ENCODE measurements around the gene FOXP4.

The FOXP4 gene

DNA sequence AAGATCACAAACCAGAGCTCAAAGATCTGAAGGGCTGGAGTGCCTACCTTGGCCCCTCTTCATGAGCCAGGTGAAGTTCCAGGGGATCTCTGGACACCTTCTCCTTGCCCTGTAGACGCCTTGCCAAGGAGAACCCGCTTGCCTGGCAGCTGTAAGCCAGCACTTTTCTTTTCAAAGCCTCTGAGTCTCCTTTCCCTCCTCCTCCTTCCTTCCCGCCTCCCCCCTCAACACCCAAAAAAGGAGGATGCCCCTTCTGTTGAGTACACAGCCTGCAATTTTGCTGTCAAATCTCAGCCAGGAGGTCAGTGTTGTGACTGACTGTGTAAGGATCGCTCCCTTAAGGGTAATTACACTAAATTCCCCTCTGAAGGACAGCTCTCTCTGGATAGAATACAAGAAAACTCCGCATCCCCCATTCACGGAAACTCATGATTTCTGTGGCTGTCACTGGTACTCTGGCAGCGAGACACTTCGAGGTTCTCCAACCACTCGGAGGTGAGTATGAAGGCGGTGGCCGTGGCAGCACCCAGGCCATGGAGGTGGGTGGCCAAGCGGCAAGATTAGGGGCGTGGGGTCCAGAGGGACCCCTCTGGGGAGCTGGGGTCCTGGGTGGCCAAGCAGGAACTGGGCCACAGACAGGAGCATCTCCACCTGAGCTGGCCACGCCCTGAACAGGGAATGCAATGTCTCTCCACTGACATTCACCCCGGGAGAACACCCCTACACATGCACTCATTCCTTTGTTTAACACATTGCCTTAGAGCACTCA lies 23.2 kb upstream of the FOXP4 start:
- no peak for DNase-seq (ENCODE audit: low read depth in 2 of 2)

DNA sequence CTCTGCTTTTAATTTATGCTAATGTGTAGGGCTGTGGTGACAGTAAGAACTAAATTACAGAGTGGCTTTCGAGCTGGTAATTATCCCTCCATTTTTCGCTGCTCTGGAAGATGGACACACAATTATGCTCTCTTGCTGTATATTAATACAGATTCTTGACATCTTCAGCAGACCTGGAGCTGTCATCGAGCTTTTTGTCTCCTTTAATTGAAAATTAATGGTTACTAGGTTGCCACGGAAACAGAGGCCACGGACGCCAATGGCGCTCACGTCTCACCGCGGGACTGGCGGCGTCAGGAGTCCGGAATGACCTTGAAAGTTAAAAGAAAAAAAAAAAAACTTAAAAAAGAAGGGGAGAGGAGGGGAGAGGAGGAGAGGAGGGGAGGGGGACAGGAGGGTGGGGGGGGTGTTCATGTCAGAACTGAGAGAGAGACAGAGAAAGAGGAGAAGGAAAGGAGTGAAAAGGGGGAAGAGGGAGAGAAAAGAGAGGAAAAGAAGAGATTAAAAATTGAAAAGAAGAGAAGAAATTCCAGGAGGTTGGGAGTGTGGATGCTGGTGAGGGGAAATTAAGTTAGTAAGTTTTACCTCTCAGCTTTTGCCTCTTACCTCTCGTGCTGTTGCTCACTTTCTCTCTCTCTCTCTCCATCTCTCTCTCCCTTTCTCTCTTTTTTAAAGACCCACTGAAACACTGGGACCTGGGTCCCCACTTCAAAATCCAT lies 22.1 kb upstream of the FOXP4 start:
- DNase-seq (ENCODE audit: low read depth in 2 of 2), result no peak

DNA sequence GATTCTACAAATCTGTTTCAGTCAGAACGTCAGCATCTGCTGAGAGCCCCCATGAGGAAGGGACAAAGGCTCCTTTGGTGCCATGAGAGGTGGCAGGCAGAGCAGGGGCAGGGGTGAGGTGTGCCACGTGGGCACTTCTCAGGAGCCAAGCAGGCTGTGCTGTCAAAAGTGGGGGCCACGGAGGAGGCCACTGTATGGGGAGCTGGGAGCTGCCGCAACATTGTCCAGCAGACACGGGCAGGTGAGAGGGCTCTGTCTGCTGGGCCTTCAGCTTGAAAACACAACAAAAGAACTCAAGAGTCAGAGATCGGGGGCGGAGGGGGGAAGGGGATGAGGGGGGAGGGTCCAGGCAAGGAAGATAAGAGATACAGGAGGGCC lies 21.6 kb upstream of the FOXP4 start:
- no peak for DNase-seq (ENCODE audit: low read depth in 2 of 2)

DNA sequence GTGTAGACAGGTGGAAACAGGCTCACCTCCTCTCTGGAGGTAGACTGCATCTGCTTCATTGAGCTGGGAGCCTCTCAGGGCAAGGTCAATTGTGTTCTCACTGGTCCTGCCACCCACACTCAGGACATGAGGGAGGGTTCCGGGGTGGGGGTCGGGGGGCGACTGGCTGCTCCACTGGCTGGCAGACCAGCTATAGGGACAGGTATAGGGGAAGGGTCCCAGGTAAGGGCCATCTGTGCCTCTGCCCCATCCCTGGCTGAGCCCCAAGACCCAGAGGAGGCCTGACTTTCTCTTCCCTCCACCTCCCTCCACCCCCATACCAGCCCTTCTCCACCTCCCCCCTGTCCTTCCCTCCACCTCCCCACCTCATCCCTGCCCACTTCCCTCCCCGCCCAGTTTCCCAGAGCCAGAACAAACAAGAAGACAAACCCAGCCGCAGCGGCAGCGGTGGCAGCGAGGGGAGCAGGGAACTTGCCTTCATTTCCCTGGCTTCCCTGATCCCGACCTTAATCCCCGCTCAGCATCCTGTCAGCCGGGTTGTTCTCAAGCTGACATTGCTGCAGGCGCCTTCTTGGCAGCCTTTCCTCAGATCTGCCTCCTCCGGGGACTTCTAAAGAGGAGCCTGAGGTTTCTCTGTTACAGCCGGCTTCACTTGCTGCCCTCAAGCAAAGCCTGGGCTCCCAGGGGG lies 18.3 kb upstream of the FOXP4 start:
- no peak for DNase-seq (ENCODE audit: low read depth in 2 of 2)

GRCh38 chr6:41528409-41528963 lies 17.7 kb upstream of the FOXP4 start:
- DNase-seq (ENCODE audit: low read depth in 2 of 2), result no peak

GRCh38 chr6:41529049-41529448 lies 17.1 kb upstream of the FOXP4 start:
- no peak for DNase-seq (ENCODE audit: low read depth in 2 of 2)

DNA sequence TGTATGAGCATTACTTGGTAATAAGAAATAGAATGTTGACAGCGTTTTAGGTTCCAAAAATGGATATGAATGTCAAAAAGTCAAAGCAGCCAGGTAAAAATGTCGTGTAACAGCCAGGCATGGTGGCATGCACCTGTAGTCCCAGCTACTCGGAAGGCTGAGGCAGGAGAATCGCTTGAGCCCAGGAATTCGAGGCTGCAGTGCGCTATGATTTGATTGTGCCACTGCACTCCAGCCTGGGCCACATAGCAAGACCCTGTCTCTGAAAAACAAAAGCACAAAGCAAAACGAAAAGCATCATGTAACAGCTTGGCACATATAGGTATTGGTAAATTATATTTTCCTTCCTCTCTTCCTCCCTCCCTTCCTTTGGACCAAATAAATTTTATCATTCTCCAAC lies 16.2 kb upstream of the FOXP4 start:
- no peak for DNase-seq (ENCODE audit: low read depth in 2 of 2)

- DNase-seq (ENCODE audit: low read depth in 2 of 2), result no peak
Observed at GRCh38 chr6:41530476-41530875, 15.7 kb upstream of the FOXP4 start.

DNA sequence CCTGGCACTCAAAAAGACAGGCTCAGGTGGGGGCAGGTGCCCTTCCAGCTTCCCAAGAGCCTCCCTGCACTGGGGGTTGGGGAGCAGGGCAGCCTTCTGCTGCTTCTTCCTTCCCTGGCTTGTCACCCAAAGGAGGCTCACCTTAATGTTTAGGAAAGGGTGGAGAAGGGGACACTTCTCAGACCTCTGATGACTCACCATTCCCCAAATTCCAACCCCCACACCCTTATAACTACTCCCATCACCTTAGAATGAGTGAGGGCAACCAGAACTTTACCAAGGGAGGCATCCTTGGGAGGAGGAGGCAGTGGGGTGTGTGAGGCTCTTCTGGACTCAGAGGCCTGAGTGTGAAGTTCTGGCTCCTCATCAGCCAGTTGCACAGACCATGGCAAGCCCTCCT lies 15.2 kb upstream of the FOXP4 start:
- no peak for DNase-seq (ENCODE audit: low read depth in 2 of 2)

DNA sequence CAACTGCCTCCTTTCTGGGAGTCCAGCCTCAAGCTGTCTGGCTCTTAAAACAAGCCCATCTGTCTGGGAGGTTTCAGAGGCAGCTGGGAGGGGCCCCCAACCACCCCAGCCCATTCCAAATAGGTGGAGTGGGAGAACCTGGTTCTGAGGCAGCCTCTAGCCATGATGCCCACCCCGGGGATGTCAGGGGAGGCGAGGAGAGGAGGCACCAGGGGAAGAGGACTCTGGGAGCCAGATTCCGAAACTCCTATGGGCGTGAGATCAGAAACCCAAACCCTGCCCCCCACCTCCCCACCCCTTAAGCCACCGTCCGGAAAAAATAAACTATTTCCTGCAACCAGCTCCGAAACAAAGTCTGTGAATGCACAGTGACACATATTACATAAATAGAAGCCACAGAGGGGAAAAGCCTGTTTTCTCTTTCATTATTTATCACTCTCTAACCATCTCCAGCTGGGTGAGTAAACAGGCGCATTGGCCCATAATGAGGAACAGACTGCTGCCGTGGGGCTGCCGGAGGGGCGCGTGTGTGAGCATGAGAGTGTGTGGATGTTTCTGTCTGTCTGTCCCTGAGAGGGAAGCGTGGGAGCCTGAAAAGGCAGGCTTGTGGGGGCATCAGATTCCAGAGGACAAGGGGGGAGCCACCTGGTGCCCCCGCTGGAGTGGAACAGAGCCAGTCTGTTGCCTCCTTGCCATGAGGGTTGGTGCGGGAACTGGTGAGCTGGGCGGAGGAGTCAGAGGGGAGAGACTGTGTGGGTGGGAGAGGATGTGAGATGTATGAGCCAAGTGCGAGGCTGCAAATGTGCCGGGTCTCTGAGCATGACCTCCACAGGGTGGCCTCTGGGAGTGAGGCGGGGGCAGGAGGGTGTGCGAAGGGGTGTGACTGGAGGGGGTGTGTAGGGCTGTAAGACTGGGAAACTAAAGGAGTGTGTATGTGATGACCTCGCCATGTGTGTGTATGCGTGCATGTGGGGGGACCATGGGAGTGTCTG lies 14.3 kb upstream of the FOXP4 start:
- peak; percentile 77 for DNase-seq (ENCODE audit: low read depth in 2 of 2)

GRCh38 chr6:41535766-41536165 lies 10.4 kb upstream of the FOXP4 start:
- no peak for DNase-seq (ENCODE audit: low read depth in 2 of 2)

GRCh38 chr6:41536795-41537758 lies 9.1 kb upstream of the FOXP4 start:
- no peak for DNase-seq (ENCODE audit: low read depth in 2 of 2)

DNA sequence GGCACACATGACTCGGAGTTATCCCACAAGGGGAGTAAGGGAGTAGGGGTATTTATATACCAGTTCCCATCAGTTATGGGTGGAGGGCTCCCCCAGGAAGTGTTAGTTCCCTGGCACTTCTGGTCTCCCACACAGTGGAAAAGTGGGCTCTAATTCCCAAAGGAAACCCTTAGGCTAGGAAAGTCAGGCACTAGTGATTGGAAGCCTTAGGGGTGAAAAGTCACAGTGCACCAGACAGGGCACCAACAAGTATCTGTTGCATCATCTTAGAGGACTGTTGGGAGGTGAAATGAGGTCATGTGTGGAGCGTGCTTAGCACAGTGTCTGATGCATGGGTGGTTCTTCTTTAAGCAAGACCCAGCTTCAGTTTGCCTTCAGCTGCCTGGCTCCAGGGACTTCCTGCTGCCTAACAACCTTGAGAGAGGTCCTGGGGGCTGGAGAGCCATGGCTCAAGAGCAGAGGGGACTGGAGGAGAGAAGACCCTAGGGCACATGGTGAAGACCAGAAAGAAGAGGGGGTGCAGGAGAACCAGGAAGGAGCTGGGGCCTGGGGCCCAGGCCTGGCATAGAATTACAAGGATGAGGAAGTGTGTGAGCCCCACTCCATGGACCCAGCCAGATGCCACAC lies 7.5 kb upstream of the FOXP4 start:
- DNase-seq (ENCODE audit: low read depth in 2 of 2), result no peak

DNA sequence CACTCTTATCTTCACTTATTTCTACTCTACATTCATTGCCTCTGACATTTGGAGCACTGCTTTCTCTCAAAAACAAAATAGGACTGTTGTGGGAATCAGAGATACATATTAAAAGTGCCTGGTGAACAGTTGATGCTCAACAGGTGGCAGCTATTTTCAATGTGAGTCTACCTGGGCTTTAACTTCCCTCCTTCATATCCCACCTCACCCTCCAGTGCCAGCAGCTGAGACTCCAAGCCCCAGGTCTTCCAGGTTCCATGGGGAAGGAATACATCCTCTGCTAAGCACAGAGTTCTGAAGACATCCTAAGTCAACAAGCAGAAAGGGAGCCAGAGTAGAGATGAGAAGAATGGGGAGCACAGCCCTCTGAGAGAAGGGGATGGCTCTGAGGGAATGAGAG lies 7.0 kb upstream of the FOXP4 start:
- DNase-seq (ENCODE audit: low read depth in 2 of 2), result no peak

DNA sequence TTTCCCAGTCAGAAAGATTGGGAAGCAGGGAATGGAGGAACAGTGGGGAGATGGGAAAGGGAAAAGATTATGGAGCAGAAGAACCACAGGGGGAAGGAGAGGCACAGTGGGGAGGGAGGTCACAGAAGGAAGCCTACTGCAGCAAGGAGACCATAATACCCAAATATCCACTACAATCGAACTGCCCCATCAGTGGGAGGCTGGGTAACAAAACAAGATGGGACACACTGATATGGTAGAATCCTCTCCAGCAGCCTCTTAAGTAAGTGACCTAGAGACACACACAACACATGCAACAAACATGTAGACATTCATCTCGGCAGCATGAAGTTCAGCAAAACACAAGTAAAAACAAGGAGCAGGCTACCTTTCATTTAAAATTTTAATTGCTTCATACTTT lies 4.8 kb upstream of the FOXP4 start:
- DNase-seq (ENCODE audit: low read depth in 2 of 2), result no peak

GRCh38 chr6:41543087-41543486 lies 3.1 kb upstream of the FOXP4 start:
- DNase-seq (ENCODE audit: low read depth in 2 of 2), result no peak

DNA sequence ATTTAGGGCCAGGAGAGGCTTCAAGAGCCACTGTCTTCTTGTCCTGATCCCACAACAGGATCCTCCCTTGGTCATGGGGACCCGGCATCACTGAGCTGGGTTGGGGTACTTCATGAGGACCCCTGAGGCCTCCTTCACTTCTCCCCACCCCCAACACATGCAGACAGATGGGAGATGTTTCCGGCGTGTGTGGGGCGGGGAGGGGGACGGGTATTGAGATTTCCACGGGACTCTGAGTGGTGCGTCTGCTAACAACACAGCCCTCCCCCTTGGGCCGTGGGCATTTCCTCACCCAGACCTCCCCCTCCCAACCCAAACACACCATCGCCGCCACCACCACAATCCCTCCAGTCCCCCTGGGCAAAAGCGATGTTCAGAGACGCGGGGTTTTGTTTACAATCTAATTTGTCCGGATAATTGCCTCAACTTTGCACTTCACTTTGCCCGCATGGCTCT lies 906 bp upstream of the FOXP4 start:
- DNase-seq (ENCODE audit: low read depth in 2 of 2), result no peak

- no peak for DNase-seq (ENCODE audit: low read depth in 2 of 2)
Observed at GRCh38 chr6:41546475-41546865, 289 bp downstream of the FOXP4 start.

Data from fibroblast of skin of left quadriceps (primary cell).